Measurements from ENCODE around the gene NKAIN2.

The NKAIN2 gene

DNA sequence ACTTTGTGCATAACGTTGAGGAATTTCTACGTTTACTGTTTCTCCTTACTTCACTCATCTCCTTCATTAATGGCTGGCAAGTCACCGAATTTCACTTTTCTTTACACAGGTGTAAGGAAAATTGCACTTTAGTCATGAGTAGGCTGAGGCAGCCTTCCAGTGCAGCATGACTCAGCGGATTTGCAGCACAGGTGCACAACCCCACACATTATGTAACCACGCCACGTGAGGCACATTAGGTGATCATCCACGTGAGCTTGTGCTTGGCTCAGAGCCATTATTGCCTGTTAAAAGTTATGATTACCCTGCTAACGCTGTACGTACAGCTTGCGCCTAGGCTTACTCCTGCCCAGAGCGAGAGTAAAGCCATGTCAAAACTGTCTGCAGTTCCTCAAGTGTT, 158.8 kb downstream of the NKAIN2 start:
- TF ChIP-seq SNAI2 (CRISPR knock-in tag; IDR thresholded peaks at IDR 0.05) (no peak), RARB (CRISPR knock-in tag; IDR thresholded peaks at IDR 0.05) (no peak), ZNF70 (CRISPR knock-in tag; IDR thresholded peaks at IDR 0.05) (no peak), CSDC2 (CRISPR knock-in tag; IDR thresholded peaks at IDR 0.05) (no peak), ZFP3 (CRISPR knock-in tag; IDR thresholded peaks at IDR 0.05) (no peak), TCF4 (CRISPR knock-in tag; IDR thresholded peaks at IDR 0.05; ENCODE audit: borderline replicate concordance) (no peak), ZNF8 (CRISPR knock-in tag; IDR thresholded peaks at IDR 0.05) (no peak), OSR1 (CRISPR knock-in tag; IDR thresholded peaks at IDR 0.05) (no peak), ESRRG (CRISPR knock-in tag; IDR thresholded peaks at IDR 0.05) (no peak), ZNF565 (CRISPR knock-in tag; conservative IDR thresholded peaks at IDR 0.05; ENCODE audit: low read depth) (no peak)
- TF ChIP-seq, protein P1, sequence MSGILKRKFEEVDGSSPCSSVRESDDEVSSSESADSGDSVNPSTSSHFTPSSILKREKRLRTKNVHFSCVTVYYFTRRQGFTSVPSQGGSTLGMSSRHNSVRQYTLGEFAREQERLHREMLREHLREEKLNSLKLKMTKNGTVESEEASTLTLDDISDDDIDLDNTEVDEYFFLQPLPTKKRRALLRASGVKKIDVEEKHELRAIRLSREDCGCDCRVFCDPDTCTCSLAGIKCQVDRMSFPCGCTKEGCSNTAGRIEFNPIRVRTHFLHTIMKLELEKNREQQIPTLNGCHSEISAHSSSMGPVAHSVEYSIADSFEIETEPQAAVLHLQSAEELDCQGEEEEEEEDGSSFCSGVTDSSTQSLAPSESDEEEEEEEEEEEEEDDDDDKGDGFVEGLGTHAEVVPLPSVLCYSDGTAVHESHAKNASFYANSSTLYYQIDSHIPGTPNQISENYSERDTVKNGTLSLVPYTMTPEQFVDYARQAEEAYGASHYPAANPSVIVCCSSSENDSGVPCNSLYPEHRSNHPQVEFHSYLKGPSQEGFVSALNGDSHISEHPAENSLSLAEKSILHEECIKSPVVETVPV (CRISPR knock-in tag; IDR thresholded peaks at IDR 0.05), result no peak
- TF ChIP-seq, protein P2, sequence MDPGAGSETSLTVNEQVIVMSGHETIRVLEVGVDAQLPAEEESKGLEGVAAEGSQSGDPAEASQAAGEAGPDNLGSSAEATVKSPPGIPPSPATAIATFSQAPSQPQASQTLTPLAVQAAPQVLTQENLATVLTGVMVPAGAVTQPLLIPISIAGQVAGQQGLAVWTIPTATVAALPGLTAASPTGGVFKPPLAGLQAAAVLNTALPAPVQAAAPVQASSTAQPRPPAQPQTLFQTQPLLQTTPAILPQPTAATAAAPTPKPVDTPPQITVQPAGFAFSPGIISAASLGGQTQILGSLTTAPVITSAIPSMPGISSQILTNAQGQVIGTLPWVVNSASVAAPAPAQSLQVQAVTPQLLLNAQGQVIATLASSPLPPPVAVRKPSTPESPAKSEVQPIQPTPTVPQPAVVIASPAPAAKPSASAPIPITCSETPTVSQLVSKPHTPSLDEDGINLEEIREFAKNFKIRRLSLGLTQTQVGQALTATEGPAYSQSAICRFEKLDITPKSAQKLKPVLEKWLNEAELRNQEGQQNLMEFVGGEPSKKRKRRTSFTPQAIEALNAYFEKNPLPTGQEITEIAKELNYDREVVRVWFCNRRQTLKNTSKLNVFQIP (CRISPR knock-in tag; IDR thresholded peaks at IDR 0.05; ENCODE audit: borderline replicate concordance, low read depth), result no peak
- TF ChIP-seq, protein P3, sequence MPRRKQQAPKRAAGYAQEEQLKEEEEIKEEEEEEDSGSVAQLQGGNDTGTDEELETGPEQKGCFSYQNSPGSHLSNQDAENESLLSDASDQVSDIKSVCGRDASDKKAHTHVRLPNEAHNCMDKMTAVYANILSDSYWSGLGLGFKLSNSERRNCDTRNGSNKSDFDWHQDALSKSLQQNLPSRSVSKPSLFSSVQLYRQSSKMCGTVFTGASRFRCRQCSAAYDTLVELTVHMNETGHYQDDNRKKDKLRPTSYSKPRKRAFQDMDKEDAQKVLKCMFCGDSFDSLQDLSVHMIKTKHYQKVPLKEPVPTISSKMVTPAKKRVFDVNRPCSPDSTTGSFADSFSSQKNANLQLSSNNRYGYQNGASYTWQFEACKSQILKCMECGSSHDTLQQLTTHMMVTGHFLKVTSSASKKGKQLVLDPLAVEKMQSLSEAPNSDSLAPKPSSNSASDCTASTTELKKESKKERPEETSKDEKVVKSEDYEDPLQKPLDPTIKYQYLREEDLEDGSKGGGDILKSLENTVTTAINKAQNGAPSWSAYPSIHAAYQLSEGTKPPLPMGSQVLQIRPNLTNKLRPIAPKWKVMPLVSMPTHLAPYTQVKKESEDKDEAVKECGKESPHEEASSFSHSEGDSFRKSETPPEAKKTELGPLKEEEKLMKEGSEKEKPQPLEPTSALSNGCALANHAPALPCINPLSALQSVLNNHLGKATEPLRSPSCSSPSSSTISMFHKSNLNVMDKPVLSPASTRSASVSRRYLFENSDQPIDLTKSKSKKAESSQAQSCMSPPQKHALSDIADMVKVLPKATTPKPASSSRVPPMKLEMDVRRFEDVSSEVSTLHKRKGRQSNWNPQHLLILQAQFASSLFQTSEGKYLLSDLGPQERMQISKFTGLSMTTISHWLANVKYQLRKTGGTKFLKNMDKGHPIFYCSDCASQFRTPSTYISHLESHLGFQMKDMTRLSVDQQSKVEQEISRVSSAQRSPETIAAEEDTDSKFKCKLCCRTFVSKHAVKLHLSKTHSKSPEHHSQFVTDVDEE (CRISPR knock-in tag; IDR thresholded peaks at IDR 0.05), result no peak
- no peak for ATAC-seq

DNA sequence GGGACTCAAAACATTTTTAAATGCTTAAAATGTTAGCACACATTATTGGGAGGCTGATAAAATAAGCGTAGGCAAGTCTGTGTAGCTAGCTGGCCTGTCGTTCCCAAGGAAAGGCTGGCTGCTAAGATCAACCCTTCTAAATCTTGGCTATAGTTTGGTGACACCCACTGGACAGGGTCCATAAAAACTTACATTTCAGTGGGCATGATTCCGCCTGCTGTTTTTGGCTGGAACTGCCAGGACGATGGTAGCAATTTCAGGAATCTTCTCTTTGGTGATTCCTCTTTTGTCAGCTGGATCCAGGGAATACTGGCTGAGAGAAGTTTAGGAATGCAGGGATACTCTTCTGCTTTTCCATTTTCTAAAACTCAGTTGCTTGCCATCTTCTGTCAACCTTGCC, 162.2 kb downstream of the NKAIN2 start:
- TF ChIP-seq TOX (CRISPR knock-in tag; IDR thresholded peaks at IDR 0.05; ENCODE audit: borderline replicate concordance), result no peak
- TF ChIP-seq, protein P2 (CRISPR knock-in tag; IDR thresholded peaks at IDR 0.05; ENCODE audit: borderline replicate concordance, low read depth), result no peak
- TF ChIP-seq BACH2 (CRISPR knock-in tag; IDR thresholded peaks at IDR 0.05; ENCODE audit: borderline replicate concordance), result no peak
- no peak for TF ChIP-seq ZFP3 (CRISPR knock-in tag; IDR thresholded peaks at IDR 0.05)
- no peak for TF ChIP-seq TCF4 (CRISPR knock-in tag; IDR thresholded peaks at IDR 0.05; ENCODE audit: borderline replicate concordance)
- TF ChIP-seq PPARA (CRISPR knock-in tag; IDR thresholded peaks at IDR 0.05; ENCODE audit: borderline replicate concordance), result no peak
- no peak for TF ChIP-seq SNAI2 (CRISPR knock-in tag; IDR thresholded peaks at IDR 0.05)
- TF ChIP-seq GLIS3 (CRISPR knock-in tag; IDR thresholded peaks at IDR 0.05), result no peak
- no peak for TF ChIP-seq RARB (CRISPR knock-in tag; IDR thresholded peaks at IDR 0.05)
- TF ChIP-seq, protein P4, sequence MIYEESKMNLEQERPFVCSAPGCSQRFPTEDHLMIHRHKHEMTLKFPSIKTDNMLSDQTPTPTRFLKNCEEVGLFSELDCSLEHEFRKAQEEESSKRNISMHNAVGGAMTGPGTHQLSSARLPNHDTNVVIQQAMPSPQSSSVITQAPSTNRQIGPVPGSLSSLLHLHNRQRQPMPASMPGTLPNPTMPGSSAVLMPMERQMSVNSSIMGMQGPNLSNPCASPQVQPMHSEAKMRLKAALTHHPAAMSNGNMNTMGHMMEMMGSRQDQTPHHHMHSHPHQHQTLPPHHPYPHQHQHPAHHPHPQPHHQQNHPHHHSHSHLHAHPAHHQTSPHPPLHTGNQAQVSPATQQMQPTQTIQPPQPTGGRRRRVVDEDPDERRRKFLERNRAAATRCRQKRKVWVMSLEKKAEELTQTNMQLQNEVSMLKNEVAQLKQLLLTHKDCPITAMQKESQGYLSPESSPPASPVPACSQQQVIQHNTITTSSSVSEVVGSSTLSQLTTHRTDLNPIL (CRISPR knock-in tag; IDR thresholded peaks at IDR 0.05; ENCODE audit: low read depth), result no peak
- no peak for TF ChIP-seq ZNF70 (CRISPR knock-in tag; IDR thresholded peaks at IDR 0.05)
- no peak for TF ChIP-seq CSDC2 (CRISPR knock-in tag; IDR thresholded peaks at IDR 0.05)
- TF ChIP-seq, protein P3 (CRISPR knock-in tag; IDR thresholded peaks at IDR 0.05), result no peak
- TF ChIP-seq, protein P1 (CRISPR knock-in tag; IDR thresholded peaks at IDR 0.05), result no peak
- TF ChIP-seq, protein P5, sequence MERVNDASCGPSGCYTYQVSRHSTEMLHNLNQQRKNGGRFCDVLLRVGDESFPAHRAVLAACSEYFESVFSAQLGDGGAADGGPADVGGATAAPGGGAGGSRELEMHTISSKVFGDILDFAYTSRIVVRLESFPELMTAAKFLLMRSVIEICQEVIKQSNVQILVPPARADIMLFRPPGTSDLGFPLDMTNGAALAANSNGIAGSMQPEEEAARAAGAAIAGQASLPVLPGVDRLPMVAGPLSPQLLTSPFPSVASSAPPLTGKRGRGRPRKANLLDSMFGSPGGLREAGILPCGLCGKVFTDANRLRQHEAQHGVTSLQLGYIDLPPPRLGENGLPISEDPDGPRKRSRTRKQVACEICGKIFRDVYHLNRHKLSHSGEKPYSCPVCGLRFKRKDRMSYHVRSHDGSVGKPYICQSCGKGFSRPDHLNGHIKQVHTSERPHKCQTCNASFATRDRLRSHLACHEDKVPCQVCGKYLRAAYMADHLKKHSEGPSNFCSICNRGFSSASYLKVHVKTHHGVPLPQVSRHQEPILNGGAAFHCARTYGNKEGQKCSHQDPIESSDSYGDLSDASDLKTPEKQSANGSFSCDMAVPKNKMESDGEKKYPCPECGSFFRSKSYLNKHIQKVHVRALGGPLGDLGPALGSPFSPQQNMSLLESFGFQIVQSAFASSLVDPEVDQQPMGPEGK (CRISPR knock-in tag; IDR thresholded peaks at IDR 0.05; ENCODE audit: borderline replicate concordance), result no peak
- no peak for TF ChIP-seq OSR1 (CRISPR knock-in tag; IDR thresholded peaks at IDR 0.05)
- peak; percentile 63 for ATAC-seq
